ENCODE data around the gene DENND4B. TPM values are rescaled to one million over a fixed set of nuclear protein-coding genes. Genes with fewer than 3 reads are reported as not detected.
A peak's percentile ranks its signal among the peaks of the same experiment; 100 is the strongest.

Gene DENND4B
- total and polyA plus RNA-seq, 9 of the 15 experiments (the other 6 are each of a cell fraction or from before 2014, with no cell fraction given) = 9.5 to 80.5 (median 23.1) TPM

DNA sequence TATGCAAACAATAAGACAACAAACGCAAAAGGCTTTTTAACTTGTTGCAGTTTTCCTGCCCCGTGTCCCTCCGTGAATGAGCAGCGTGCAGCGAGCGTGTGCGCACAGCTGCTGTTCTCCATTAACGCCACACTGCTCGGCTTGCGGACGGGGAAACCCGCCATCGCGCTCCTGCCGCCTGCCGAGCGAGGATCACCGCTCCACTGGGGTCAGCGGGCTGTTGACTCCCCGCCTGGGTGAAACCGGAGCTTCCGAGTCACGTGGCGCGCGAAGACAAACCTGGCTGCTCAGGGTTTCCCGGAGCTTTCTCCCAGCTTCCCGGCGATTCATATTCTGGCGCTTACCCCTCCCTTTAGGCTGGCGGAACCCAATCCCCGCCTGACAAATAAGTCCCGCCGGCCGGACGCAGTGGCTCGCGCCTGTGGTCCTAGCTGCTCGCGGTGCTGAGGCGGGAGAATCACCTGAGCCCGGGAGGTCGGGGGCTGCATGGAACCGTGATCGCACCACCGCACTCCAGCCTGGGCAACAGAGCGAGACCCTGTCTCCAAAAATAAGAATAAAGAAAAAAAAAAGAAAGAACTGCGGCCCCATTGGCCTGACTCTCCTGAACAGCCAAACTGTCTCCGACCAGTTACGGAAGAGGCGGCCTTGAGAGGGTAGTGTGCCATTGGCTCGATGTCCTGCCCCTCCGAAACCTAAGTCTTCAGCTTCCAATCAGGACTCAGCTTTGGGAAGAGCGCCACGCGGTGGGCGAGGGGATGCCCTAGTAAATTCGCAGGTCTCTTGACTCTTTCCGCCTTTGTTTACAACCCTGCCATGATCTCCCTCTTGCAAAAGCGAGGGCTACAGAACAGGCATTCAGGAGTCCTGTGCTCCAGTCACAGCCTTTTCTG, 20.8 kb upstream of the DENND4B start, which contains the start of gene CREB3L4 (continued):
- no peak for TF ChIP-seq ZNF239 (CRISPR knock-in tag; IDR thresholded peaks at IDR 0.05)
- no peak for TF ChIP-seq HNRNPH1 (optimal IDR thresholded peaks at IDR 0.05; ENCODE audit: low read depth, low read length)
- no peak for TF ChIP-seq ZKSCAN3 (CRISPR knock-in tag; IDR thresholded peaks at IDR 0.05)
- TF ChIP-seq, protein P1, sequence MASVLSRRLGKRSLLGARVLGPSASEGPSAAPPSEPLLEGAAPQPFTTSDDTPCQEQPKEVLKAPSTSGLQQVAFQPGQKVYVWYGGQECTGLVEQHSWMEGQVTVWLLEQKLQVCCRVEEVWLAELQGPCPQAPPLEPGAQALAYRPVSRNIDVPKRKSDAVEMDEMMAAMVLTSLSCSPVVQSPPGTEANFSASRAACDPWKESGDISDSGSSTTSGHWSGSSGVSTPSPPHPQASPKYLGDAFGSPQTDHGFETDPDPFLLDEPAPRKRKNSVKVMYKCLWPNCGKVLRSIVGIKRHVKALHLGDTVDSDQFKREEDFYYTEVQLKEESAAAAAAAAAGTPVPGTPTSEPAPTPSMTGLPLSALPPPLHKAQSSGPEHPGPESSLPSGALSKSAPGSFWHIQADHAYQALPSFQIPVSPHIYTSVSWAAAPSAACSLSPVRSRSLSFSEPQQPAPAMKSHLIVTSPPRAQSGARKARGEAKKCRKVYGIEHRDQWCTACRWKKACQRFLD (CRISPR knock-in tag; IDR thresholded peaks at IDR 0.05) = peak; percentile 59; the same call in 1 of the 2 replicates
- peak; percentile 32; the same call in 1 of the 2 replicates for TF ChIP-seq RNF2 (IDR thresholded peaks at IDR 0.05)
- TF ChIP-seq ZNF41 (CRISPR knock-in tag; conservative IDR thresholded peaks at IDR 0.05) = no peak
- TF ChIP-seq RERE (CRISPR knock-in tag; IDR thresholded peaks at IDR 0.05; ENCODE audit: borderline replicate concordance) = no peak
- no peak for TF ChIP-seq DNMT1 (IDR thresholded peaks at IDR 0.05)
- TF ChIP-seq ZNF197 (CRISPR knock-in tag; IDR thresholded peaks at IDR 0.05; ENCODE audit: low read depth) = 0 out of 2 replicates have a peak, but pooled peaks have one; percentile 47
- TF ChIP-seq NCOA4 (IDR thresholded peaks at IDR 0.05; ENCODE audit: partially characterized antibody) = no peak
- TF ChIP-seq IRF9 (tag; IDR thresholded peaks at IDR 0.05) = 0 out of 2 replicates have a peak, but pooled peaks have one; percentile 28
- TF ChIP-seq, protein P2, sequence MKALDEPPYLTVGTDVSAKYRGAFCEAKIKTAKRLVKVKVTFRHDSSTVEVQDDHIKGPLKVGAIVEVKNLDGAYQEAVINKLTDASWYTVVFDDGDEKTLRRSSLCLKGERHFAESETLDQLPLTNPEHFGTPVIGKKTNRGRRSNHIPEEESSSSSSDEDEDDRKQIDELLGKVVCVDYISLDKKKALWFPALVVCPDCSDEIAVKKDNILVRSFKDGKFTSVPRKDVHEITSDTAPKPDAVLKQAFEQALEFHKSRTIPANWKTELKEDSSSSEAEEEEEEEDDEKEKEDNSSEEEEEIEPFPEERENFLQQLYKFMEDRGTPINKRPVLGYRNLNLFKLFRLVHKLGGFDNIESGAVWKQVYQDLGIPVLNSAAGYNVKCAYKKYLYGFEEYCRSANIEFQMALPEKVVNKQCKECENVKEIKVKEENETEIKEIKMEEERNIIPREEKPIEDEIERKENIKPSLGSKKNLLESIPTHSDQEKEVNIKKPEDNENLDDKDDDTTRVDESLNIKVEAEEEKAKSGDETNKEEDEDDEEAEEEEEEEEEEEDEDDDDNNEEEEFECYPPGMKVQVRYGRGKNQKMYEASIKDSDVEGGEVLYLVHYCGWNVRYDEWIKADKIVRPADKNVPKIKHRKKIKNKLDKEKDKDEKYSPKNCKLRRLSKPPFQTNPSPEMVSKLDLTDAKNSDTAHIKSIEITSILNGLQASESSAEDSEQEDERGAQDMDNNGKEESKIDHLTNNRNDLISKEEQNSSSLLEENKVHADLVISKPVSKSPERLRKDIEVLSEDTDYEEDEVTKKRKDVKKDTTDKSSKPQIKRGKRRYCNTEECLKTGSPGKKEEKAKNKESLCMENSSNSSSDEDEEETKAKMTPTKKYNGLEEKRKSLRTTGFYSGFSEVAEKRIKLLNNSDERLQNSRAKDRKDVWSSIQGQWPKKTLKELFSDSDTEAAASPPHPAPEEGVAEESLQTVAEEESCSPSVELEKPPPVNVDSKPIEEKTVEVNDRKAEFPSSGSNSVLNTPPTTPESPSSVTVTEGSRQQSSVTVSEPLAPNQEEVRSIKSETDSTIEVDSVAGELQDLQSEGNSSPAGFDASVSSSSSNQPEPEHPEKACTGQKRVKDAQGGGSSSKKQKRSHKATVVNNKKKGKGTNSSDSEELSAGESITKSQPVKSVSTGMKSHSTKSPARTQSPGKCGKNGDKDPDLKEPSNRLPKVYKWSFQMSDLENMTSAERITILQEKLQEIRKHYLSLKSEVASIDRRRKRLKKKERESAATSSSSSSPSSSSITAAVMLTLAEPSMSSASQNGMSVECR (CRISPR knock-in tag; IDR thresholded peaks at IDR 0.05) = peak; percentile 15; the same call in 1 of the 2 replicates

Data from K562 (cell line).